K562 (cell line): Measurements from ENCODE around the gene CTPS2. TPM values are rescaled to one million over a fixed set of nuclear protein-coding genes. Genes with fewer than 3 reads are reported as not detected.
A peak's percentile ranks its signal among the peaks of the same experiment; 100 is the strongest.

Experiments
- ATAC-seq: fragments of 200-7000 bp; cut with Tn5 transposase; 3 replicates; pipeline ENCODE4 v1.9.1; 2020; ENCODE audit warnings: moderate library complexity
- Bru-seq: library from RNA; stranded (reverse); fragments of 400-500 nt; gene quantifications from one replicate; lab custom pipeline; 2021; lab: Mats Ljungman, UMichigan
- BruChase-seq, 2 experiments: library from RNA; stranded (reverse); fragments of 400-500 nt; gene quantifications; one replicate each; lab custom pipeline; 2021; lab: Mats Ljungman, UMichigan
- BruUV-seq: library from RNA; stranded (reverse); fragments of 400-500 nt; replicated peaks from 2 replicates; lab custom pipeline; 2021; lab: Mats Ljungman, UMichigan
- CTCF ChIA-PET: fragments of 300-600 bp; formaldehyde crosslinking; extraction: SDS; loops from one replicate; lab custom pipeline; 2021; ENCODE audit warnings: low intra/inter-chr PET ratio; lab: Yijun Ruan, JAX
- POLR2A ChIA-PET: fragments of 300-600, 350-650 bp; sonication (Branson Sonifier 250); formaldehyde crosslinking; extraction: SDS; loops from one replicate; lab custom pipeline; 2021; ENCODE audit warnings: antibody characterized with exemption, inconsistent platforms; lab: Yijun Ruan, JAX
- DNase-seq, 4 experiments: peaks; one replicate each; pipeline versions ENCODE4 v3.0.0 to v3.0.0-alpha.2; 2011 to 2018; ENCODE audit warnings: low spot score in 3 of 4, mixed read lengths in 3 of 4; ENCODE audit errors: extremely low read depth in 1 of 4
- FAIRE-seq: peaks from 2 replicates; lab custom pipeline; 2011; peaks lifted over from hg19 to GRCh38; lab: Jason Lieb, UNC
- H2AFZ ChIP-seq: 2 replicates; pipeline ENCODE4 v1.6.0; 2011; ENCODE audit warnings: low read depth, low read length, control low read depth, inconsistent platforms
- H3K27ac ChIP-seq: fragments of 200-600 bp; 3 replicates; pipeline ENCODE4 v1.8.0; 2011; ENCODE audit warnings: low read depth, mild to moderate bottlenecking, control low read depth, inconsistent platforms, low read length, moderate library complexity, mixed read lengths; ENCODE audit errors: extremely low read depth
- H3K27me3 ChIP-seq, 2 experiments: fragments of 300-600 bp in 1 of 2; 2 replicates in 1 of 2; 3 replicates in 1 of 2; pipeline versions ENCODE4 v1.6.0 to v1.8.0; 2011; ENCODE audit warnings: inconsistent platforms in 2 of 2, low read length in 2 of 2, mild to moderate bottlenecking in 1 of 2, mixed read lengths in 1 of 2, moderate library complexity in 1 of 2; ENCODE audit not compliant: control insufficient read depth in 2 of 2, insufficient read depth in 2 of 2
- H3K36me3 ChIP-seq: fragments of 300-600 bp; 3 replicates; pipeline ENCODE4 v1.8.0; 2011; ENCODE audit warnings: mild to moderate bottlenecking, low read length, inconsistent platforms; ENCODE audit not compliant: control insufficient read depth, insufficient read depth
- H3K4me1 ChIP-seq, 2 experiments: fragments of 200-600 bp in 1 of 2; replicated peaks in 1 of 2; 2 replicates in 1 of 2; 3 replicates in 1 of 2; pipeline versions ENCODE4 v1.5.1 to v1.8.0; 2011; ENCODE audit warnings: inconsistent platforms in 2 of 2, low read length in 2 of 2, mild to moderate bottlenecking in 1 of 2, mixed read lengths in 1 of 2, moderate library complexity in 1 of 2; ENCODE audit not compliant: control insufficient read depth in 2 of 2, insufficient read depth in 2 of 2
- H3K4me2 ChIP-seq: 2 replicates; pipeline ENCODE4 v1.6.1; 2011; ENCODE audit warnings: low read length, control low read depth, inconsistent platforms, mixed read lengths; ENCODE audit not compliant: insufficient read depth
- H3K4me3 ChIP-seq: fragments of 200-600 bp; sonication (generic), shearing (Covaris generic); 2 replicates; pipeline ENCODE4 v1.5.1; 2016; ENCODE audit warnings: control low read depth, inconsistent platforms
- H3K79me2 ChIP-seq: fragments of 200-600 bp; 3 replicates; pipeline ENCODE4 v1.8.0; 2011; ENCODE audit warnings: low read length, inconsistent platforms; ENCODE audit not compliant: control insufficient read depth, insufficient read depth
- H3K9ac ChIP-seq, 2 experiments: 2 replicates each; pipeline versions ENCODE4 v1.6.0 to v1.6.1; 2011; ENCODE audit warnings: low read depth in 2 of 2, low read length in 2 of 2, control low read depth in 1 of 2, inconsistent platforms in 1 of 2, mild to moderate bottlenecking in 1 of 2, mixed read lengths in 1 of 2; ENCODE audit not compliant: insufficient read depth in 1 of 2
- H3K9me1 ChIP-seq: one replicate; pipeline ENCODE4 v1.6.0; 2011; ENCODE audit warnings: inconsistent platforms, mild to moderate bottlenecking, low read length, moderate library complexity; ENCODE audit not compliant: control insufficient read depth, insufficient read depth
- H3K9me3 ChIP-seq: replicated peaks from 2 replicates; pipeline ENCODE4 v1.5.1; 2011; ENCODE audit warnings: low read depth, low read length, inconsistent platforms; ENCODE audit not compliant: control insufficient read depth, insufficient read depth
- H4K20me1 ChIP-seq: replicated peaks from 2 replicates; pipeline ENCODE4 v1.6.1; 2011; ENCODE audit warnings: low read length, inconsistent platforms, mixed read lengths; ENCODE audit not compliant: control insufficient read depth, insufficient read depth
- CBX2 ChIP-seq: fragments of 200-600 bp; sonication (generic); IDR thresholded peaks from one replicate; pipeline ENCODE4 v1.6.1; 2012; ENCODE audit warnings: mild to moderate bottlenecking, low read length, inconsistent platforms; ENCODE audit not compliant: insufficient read depth, poor library complexity, severe bottlenecking
- HLTF ChIP-seq: fragments of 450-650 bp; IDR thresholded peaks from 2 replicates; pipeline ENCODE4 v1.6.1; 2016
- NCOA1 ChIP-seq: fragments of 450-650 bp; IDR thresholded peaks from 2 replicates; pipeline ENCODE4 v1.6.1; 2016; ENCODE audit warnings: low read depth
- RNF2 ChIP-seq: sonication (generic); IDR thresholded peaks from 2 replicates; pipeline ENCODE4 v1.6.1; 2016
- ZBED1 ChIP-seq: IDR thresholded peaks from 2 replicates; pipeline ENCODE4 v1.6.1; 2014
- ZC3H4 ChIP-seq: sonication (generic); formaldehyde crosslinking; IDR thresholded peaks from 2 replicates; pipeline ENCODE4 v1.9.0; 2021; ENCODE audit warnings: missing genetic modification reagents, borderline replicate concordance
- WGBS: fragments of 100-300 bp; shearing (Covaris generic); methylation state at CpG from one replicate; pipeline ENCODE4 v1.1.6; 2016; ENCODE audit warnings: low coverage, mixed read lengths; ENCODE audit not compliant: insufficient coverage; ENCODE audit errors: missing lambda C conversion rate; 5-methylcytosine and 5-hydroxymethylcytosine counted together
- in situ Hi-C: fragments of 300-500 bp; cut with MboI; formaldehyde crosslinking; loops from 4 replicates; pipeline ENCODE4 v1.15.0; 2018; ENCODE audit warnings: inconsistent platforms, mixed read lengths
- intact Hi-C: fragments of 100-400 bp; cut with micrococcal nuclease; formaldehyde crosslinking; loops from 2 replicates; pipeline ENCODE4 v1.14.2; 2022
- long read RNA-seq, 3 experiments: library from polyadenylated mRNA in 2 of 3; library from RNA in 1 of 3; unstranded in 2 of 3; stranded (forward) in 1 of 3; transcript quantifications; one replicate each; pipeline ENCODE4 v2.0.0, GENCODE V29; 2019 to 2022
- polyA minus RNA-seq, 3 experiments: library from RNA; depleted of rRNA, polyadenylated mRNA; stranded (reverse); fragments of >200 nt; gene quantifications; 2 replicates each; pipeline ENCODE4 v1.2.3, GENCODE V29; 2011
- polyA plus RNA-seq, 8 experiments: library from polyadenylated mRNA; depleted of rRNA in 4 of 8; stranded (reverse) in 5 of 8; unstranded in 3 of 8; fragments of >200 nt; fragmentation: Nextera tagmentation in 2 of 8; fragmentation: Illumina TruSeq in 1 of 8; extraction: Ambion mirVana in 2 of 8; extraction: Trizol in 1 of 8; gene quantifications; 2 replicates each; pipeline versions ENCODE4 v1.2.1 to v1.2.3, GENCODE V29; 2011 to 2014; ENCODE audit warnings: inconsistent platforms in 1 of 8, missing spikeins in 1 of 8
- total RNA-seq, 7 experiments: library from RNA; depleted of rRNA in 6 of 7; stranded (reverse); fragments of >200 nt in 6 of 7; fragmentation: Illumina TruSeq in 2 of 7; extraction: Trizol in 2 of 7; gene quantifications; 2 replicates each; pipeline versions ENCODE4 v1.2.1 to v1.2.3, GENCODE V29; 2011 to 2021; ENCODE audit warnings: low replicate concordance in 1 of 7
- TF ChIP-seq, protein P1 (sequence below), 2 experiments: IDR thresholded peaks in 1 of 2; conservative IDR thresholded peaks in 1 of 2; 2 replicates each; pipeline ENCODE4 v1.6.1; 2016; ENCODE audit warnings: low read depth in 2 of 2, mild to moderate bottlenecking in 1 of 2, missing compliant biosample characterization in 1 of 2, missing genetic modification characterization in 1 of 2, moderate library complexity in 1 of 2
- TF ChIP-seq, protein P2 (sequence below): fragments of 450-650 bp; IDR thresholded peaks from 2 replicates; pipeline ENCODE4 v1.6.1; 2017; ENCODE audit warnings: mild to moderate bottlenecking, moderate library complexity

CTPS2 gene, protein sequence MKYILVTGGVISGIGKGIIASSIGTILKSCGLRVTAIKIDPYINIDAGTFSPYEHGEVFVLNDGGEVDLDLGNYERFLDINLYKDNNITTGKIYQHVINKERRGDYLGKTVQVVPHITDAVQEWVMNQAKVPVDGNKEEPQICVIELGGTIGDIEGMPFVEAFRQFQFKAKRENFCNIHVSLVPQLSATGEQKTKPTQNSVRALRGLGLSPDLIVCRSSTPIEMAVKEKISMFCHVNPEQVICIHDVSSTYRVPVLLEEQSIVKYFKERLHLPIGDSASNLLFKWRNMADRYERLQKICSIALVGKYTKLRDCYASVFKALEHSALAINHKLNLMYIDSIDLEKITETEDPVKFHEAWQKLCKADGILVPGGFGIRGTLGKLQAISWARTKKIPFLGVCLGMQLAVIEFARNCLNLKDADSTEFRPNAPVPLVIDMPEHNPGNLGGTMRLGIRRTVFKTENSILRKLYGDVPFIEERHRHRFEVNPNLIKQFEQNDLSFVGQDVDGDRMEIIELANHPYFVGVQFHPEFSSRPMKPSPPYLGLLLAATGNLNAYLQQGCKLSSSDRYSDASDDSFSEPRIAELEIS
- total RNA-seq (2011; cell fraction: chromatin; rRNA removed; ENCODE audit: low replicate concordance): 23.6 and 36.1 TPM in 2 replicates
- 12.7 and 13.6 TPM in 2 replicates for total RNA-seq (2011; cell fraction: nucleolus; rRNA removed)
- total RNA-seq (2011; cell fraction: nucleoplasm; rRNA removed): 23.6 and 24.4 TPM in 2 replicates
- total RNA-seq (2014; rRNA removed) (12.7 and 15.8 TPM in 2 replicates), total RNA-seq (2014; rRNA removed; fragmentation: Illumina TruSeq; extraction: Trizol) (17.6 and 19.3 TPM in 2 replicates), total RNA-seq (2015; rRNA removed; fragmentation: Illumina TruSeq; extraction: Trizol) (18.5 and 19.5 TPM in 2 replicates), total RNA-seq (2021) (13.9 and 14.1 TPM in 2 replicates), polyA plus RNA-seq (2011; rRNA removed) (13.4 and 18.2 TPM in 2 replicates), polyA plus RNA-seq (2014; fragmentation: Illumina TruSeq; extraction: Trizol) (12.6 and 14.8 TPM in 2 replicates), polyA plus RNA-seq (2014; fragmentation: Nextera tagmentation; extraction: Ambion mirVana) (1 to 10 TPM; 5.4 to 6.6 TPM), polyA plus RNA-seq (2014; rRNA removed) (9.8 and 12.3 TPM in 2 replicates), polyA minus RNA-seq (2011; rRNA and poly(A)+ RNA removed) (30.5 and 30.7 TPM in 2 replicates), Bru-seq, nascent RNA (percentile 63 among the genes with signal in this experiment), BruChase-seq, experiment 1, labeled RNA remaining after a 2-hour chase (percentile 68 among the genes with signal in this experiment), BruChase-seq, experiment 2, labeled RNA remaining after a 6-hour chase (percentile 69 among the genes with signal in this experiment)
- 5.6 and 9.3 TPM in 2 replicates for polyA plus RNA-seq (2011; cell fraction: cytosol; rRNA removed)
- 8.3 and 10.2 TPM in 2 replicates for polyA plus RNA-seq (2011; cell fraction: nucleus; rRNA removed)
- 11.8 and 16.0 TPM in 2 replicates for polyA plus RNA-seq (2012)
- 9.7 and 13.1 TPM in 2 replicates for polyA minus RNA-seq (2011; cell fraction: cytosol; rRNA and poly(A)+ RNA removed)
- polyA minus RNA-seq (2011; cell fraction: nucleus; rRNA and poly(A)+ RNA removed): 7.5 and 14.2 TPM in 2 replicates
- long read RNA-seq, experiment 1, transcript CTPS2-201 (19 exons, 3,629 nt): major isoform, 17 of 40 reads
- long read RNA-seq, experiment 1, partial matches to known transcripts: 7 of 40 reads
- long read RNA-seq, experiment 1, other reads (novel, unspliced or antisense): 14 of 40 reads
- long read RNA-seq, experiment 2, partial matches to known transcripts: 4 of 19 reads
- long read RNA-seq, experiment 2, other reads (novel, unspliced or antisense): 11 of 19 reads
- long read RNA-seq, experiment 3, full-length matches to known transcripts: 10 of 13 reads
- long read RNA-seq, experiment 3, partial matches to known transcripts: 0 of 13 reads
- long read RNA-seq, experiment 3, other reads (novel, unspliced or antisense): 3 of 13 reads

DNA sequence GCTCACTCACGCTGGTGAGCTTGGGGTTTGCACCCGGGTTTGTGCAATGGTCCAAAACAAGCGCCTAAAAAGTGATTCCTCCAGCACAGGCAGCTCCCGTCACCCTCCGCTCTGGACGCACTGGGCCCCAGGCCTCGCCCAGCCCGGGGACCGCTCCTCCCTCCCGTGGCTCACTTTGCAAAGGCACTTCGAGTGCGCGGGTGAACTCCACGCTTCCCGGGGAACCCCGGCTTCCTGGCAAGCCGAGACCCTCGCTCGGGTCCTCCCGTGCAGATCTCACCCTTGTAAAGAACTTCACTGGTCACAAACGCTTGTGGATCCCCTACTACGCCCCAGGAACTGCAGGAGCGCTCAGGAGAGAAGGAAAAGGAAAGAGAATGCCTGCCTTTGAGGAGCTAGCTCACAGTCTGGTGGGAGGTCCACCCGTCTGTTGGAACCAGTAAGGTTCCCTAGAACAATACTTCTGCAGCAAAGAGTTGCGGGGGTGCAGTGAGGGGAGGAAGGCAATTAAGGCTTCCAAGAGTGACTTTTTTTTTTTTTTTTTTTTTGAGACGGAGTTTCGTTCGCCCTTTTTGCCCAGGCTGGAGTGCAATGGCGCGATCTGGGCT is at the start of gene CTPS2:
CTPS2 (minus strand) TSS at position 122 of the 608 bp plus-strand sequence. CDS start 9,767 bp downstream, outside the sequence.
- H3K9ac ChIP-seq: peak within 1 kb of the TSS; percentile 82 to 97
- H3K79me2 ChIP-seq: peaks cover 28% of the 10 kb centered on the region
- WGBS: 7% methylated on average over 19 of the region's 30 CpGs
- peak within 1 kb of the TSS; percentile 69 for H3K4me3 ChIP-seq
- peak within 1 kb of the TSS; percentile 83 for H3K27ac ChIP-seq
- DNase-seq: peak in 2 of 4 experiments; percentile 80 to 82
- CTCF ChIA-PET: no interaction called here
- POLR2A ChIA-PET: interaction anchor here (0.7 to 1.3 kb wide), 4 partner anchors 13 to 1713 kb away, joined by 4 to 6 read pairs (median 4); partner anchors contain the start of gene CDKL5
- peak within 1 kb of the TSS; percentile 87 for H3K4me2 ChIP-seq
- H3K4me1 ChIP-seq: peaks cover 0 to 17% of the 10 kb centered on the region in 2 experiments; a peak in 4 of 5 replicates
- intact Hi-C loops: no loop called here
- BruUV-seq: TSS peak; percentile 67
- in situ Hi-C loops: no loop called here
- no peaks in the 10 kb centered on the region for H3K9me1 ChIP-seq
- H4K20me1 ChIP-seq: no peaks in the 10 kb centered on the region
- peak; percentile 94 for ATAC-seq
- peak within 1 kb of the TSS; percentile 99 for H2AFZ ChIP-seq
- FAIRE-seq: peak; percentile 80
- no peaks in the 10 kb centered on the region for H3K27me3 ChIP-seq
- no peaks in the 10 kb centered on the region for H3K9me3 ChIP-seq
- H3K36me3 ChIP-seq: peaks cover 3% of the 10 kb centered on the region; the same call in 2 of the 3 replicates
- no peak for TF ChIP-seq RNF2
- no peak for TF ChIP-seq ZBED1
- TF ChIP-seq, protein P1, sequence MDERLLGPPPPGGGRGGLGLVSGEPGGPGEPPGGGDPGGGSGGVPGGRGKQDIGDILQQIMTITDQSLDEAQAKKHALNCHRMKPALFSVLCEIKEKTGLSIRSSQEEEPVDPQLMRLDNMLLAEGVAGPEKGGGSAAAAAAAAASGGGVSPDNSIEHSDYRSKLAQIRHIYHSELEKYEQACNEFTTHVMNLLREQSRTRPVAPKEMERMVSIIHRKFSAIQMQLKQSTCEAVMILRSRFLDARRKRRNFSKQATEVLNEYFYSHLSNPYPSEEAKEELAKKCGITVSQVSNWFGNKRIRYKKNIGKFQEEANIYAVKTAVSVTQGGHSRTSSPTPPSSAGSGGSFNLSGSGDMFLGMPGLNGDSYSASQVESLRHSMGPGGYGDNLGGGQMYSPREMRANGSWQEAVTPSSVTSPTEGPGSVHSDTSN (CRISPR knock-in tag; IDR thresholded peaks at IDR 0.05; ENCODE audit: low read depth): no peak
- TF ChIP-seq, protein P1 (tag; conservative IDR thresholded peaks at IDR 0.05; ENCODE audit: low read depth): no peak
- TF ChIP-seq, protein P2, sequence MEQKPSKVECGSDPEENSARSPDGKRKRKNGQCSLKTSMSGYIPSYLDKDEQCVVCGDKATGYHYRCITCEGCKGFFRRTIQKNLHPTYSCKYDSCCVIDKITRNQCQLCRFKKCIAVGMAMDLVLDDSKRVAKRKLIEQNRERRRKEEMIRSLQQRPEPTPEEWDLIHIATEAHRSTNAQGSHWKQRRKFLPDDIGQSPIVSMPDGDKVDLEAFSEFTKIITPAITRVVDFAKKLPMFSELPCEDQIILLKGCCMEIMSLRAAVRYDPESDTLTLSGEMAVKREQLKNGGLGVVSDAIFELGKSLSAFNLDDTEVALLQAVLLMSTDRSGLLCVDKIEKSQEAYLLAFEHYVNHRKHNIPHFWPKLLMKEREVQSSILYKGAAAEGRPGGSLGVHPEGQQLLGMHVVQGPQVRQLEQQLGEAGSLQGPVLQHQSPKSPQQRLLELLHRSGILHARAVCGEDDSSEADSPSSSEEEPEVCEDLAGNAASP: no peak
- TF ChIP-seq HLTF: no peak
- no peak for TF ChIP-seq ZC3H4 (CRISPR knock-in tag)
- TF ChIP-seq NCOA1: no peak
- no peak for TF ChIP-seq CBX2
